Left lung (tissue), 10 donors: ENCODE data around the gene NEURL1. TPM values are rescaled to one million over a fixed set of nuclear protein-coding genes. Genes with fewer than 3 reads are reported as not detected.

ENCODE experiments used
- ATAC-seq: fragments of 200-7000 bp; cut with Tn5 transposase; one replicate; pipeline ENCODE4 v1.9.1; 2020; ENCODE audit warnings: moderate library complexity
- DNase-seq, 4 donors: peaks; one replicate each; pipeline ENCODE4 v3.0.0-alpha.2; 2013 to 2020
- H3K27ac ChIP-seq, 2 donors: fragments of 200-600 bp; sonication (generic) in 1 of 2; one replicate each; pipeline versions ENCODE4 v1.5.0 to v1.8.0; 2020 to 2021
- H3K27me3 ChIP-seq, 2 donors: fragments of 200-600 bp; sonication (generic) in 1 of 2; one replicate each; pipeline versions ENCODE4 v1.5.0 to v1.8.0; 2020 to 2021
- H3K36me3 ChIP-seq, 2 donors: fragments of 200-600 bp; sonication (generic) in 1 of 2; one replicate each; pipeline versions ENCODE4 v1.5.0 to v1.8.0; 2020 to 2021
- H3K4me1 ChIP-seq, 2 donors: fragments of 200-600 bp; one replicate each; pipeline ENCODE4 v1.8.0; 2021
- H3K4me3 ChIP-seq, 2 donors: fragments of 200-600 bp; sonication (generic) in 1 of 2; one replicate each; pipeline versions ENCODE4 v1.5.0 to v1.8.0; 2020 to 2021; ENCODE audit warnings: mild to moderate bottlenecking in 1 of 2
- H3K9me3 ChIP-seq, 2 donors: fragments of 200-600 bp; sonication (generic) in 1 of 2; one replicate each; pipeline versions ENCODE4 v1.5.0 to v1.8.0; 2020 to 2021
- CTCF ChIP-seq, 2 donors: fragments of 200-600 bp; sonication (generic) in 1 of 2; IDR thresholded peaks; one replicate each; pipeline versions ENCODE4 v1.5.0 to v1.8.0; 2021; ENCODE audit warnings: antibody characterized with exemption in 2 of 2
- intact Hi-C, 2 donors: fragments of 100-400 bp; cut with DNase I; formaldehyde crosslinking; loops; one replicate each; pipeline versions ENCODE4 v1.11.2 to v1.14.2; 2022
- polyA plus RNA-seq, 6 donors: library from polyadenylated mRNA; unstranded; fragments of 120-200 nt; gene quantifications; one replicate each; pipeline ENCODE4 v1.2.1, GENCODE V29; 2013; ENCODE audit not compliant: insufficient read length in 6 of 6
- total RNA-seq, 2 donors: library from RNA; stranded (reverse); fragmentation: NEBNext Ultra II Directional; extraction: Animal tissue kit (Norgen Biotek cat#: 25700); gene quantifications; one replicate each; pipeline ENCODE4 v1.2.1, GENCODE V29; 2021
- donor health status: DM: no; HTN: yes; CAD: no.
- donor health status: DM: no; HTN: no; CAD: no.

Gene NEURL1
- total and polyA plus RNA-seq, 8 donors: 0.76 to 2.1 (median 1.4) TPM

DNA sequence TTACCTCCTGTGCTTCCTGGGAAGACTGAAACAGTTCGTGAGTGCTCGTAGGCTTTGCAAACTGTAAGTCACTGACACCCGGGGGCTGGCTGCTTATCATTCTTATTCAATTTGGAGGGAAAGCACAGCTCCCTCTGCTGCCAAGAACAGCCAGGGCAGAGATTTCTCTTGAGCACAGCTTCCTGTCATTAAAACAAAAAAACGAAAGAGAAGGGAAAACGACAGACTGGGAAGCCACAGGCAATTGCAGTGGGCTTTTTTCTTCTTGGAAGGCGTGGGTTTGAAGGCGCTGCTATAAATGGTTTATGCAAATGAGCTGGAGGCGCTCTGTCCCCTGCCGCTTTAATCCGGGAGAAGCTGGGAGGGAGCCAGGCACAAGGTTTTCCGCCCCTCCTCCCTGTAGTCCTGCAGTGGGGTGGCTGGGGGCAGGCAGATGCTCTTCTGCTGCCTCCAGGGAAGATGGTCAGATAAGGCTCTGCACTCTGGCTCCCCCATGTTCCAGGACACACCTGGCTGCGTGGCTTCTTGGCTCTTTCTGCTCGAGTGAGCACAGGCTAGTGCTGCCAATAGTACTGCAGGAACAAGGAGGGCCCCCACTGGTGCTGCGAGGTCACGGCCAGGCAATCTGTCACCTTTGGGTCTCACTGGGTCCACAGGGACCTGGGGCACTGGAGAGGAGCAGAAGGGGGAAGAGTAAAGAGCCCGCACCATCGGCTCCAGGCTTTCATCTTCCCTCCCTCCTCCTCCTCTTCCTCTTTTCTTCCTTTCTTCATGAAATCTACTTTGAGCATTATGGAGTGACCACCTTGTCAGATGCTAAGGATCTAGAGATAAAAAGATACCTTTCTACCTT is 49.5 kb downstream of the NEURL1 start:
- DNase-seq (peak in 2 of 4 donors; percentile 25 to 53), ATAC-seq (peak; percentile 66)
- no peak for TF ChIP-seq CTCF (IDR thresholded peaks at IDR 0.05)
- Histone ChIP-seq H3K4me3 (peak overlapping the region in 1 of 2 donors; percentile 19), H3K36me3 (no peaks in the 10 kb centered on the region), H3K4me1 (peaks cover 4 to 12% of the 10 kb centered on the region in 2 donors), H3K27me3 (peaks cover 0 to 18% of the 10 kb centered on the region in 2 donors), H3K9me3 (no peaks in the 10 kb centered on the region), H3K27ac (no peak overlapping the region)
- intact Hi-C loops: no loop called here

GRCh38 chr10:103543617-103544525 is 50.4 kb downstream of the NEURL1 start:
- H3K27me3 ChIP-seq: peaks cover 0 to 9% of the 10 kb centered on the region in 2 donors
- peaks cover 4 to 12% of the 10 kb centered on the region in 2 donors for H3K4me1 ChIP-seq
- no peak for TF ChIP-seq CTCF (IDR thresholded peaks at IDR 0.05)
- no peaks in the 10 kb centered on the region for H3K9me3 ChIP-seq
- no peak overlapping the region for H3K27ac ChIP-seq
- no peak overlapping the region for H3K4me3 ChIP-seq
- ATAC-seq (no peak), DNase-seq (no peak)
- no peaks in the 10 kb centered on the region for H3K36me3 ChIP-seq
- intact Hi-C loops: no loop called here

DNA sequence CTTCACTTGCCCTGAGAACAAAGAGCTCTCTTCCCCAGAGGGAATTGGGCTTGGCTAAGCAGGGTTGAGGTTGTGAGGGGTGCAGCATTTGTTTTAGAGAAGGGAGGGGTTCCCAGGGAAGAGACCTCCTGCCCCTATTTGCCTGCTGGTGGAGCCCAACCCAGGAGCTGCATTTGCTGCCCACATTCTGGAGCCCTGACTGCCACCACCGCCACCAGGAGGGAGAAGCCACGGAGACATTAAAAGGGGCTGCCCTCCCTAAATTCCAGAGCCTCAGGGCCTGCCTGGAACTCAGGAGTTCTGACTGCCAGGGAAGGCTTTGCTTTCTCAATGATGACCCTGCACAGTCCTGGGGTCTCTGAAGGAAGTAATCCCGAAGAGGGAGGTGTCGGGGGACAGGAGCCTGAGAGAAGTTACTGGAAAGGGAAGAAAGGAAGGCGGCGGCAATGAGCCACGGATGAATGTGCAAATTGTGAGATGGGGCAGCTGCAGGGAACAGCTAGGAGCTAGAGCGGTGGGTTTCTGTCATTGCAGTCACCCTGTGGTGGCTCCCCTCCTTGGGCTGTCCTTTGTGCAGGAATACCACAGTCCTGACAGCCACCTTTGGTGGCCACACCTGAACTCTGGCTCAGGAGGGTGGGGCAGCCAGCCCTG is 51.3 kb downstream of the NEURL1 start:
- Histone ChIP-seq H3K36me3 (no peaks in the 10 kb centered on the region), H3K4me1 (peaks cover 4 to 12% of the 10 kb centered on the region in 2 donors), H3K9me3 (no peaks in the 10 kb centered on the region), H3K27me3 (peaks cover 0 to 7% of the 10 kb centered on the region in 2 donors), H3K27ac (no peak overlapping the region), H3K4me3 (no peak overlapping the region)
- intact Hi-C loops: no loop called here
- ATAC-seq (no peak), DNase-seq (no peak)
- TF ChIP-seq CTCF (IDR thresholded peaks at IDR 0.05): no peak

GRCh38 chr10:103545366-103545765 is 51.9 kb downstream of the NEURL1 start:
- H3K27me3 ChIP-seq: peaks cover 0 to 7% of the 10 kb centered on the region in 2 donors
- H3K4me3 ChIP-seq: no peak overlapping the region
- H3K4me1 ChIP-seq: peaks cover 4 to 12% of the 10 kb centered on the region in 2 donors
- no peak for DNase-seq
- no peak overlapping the region for H3K27ac ChIP-seq
- H3K36me3 ChIP-seq: no peaks in the 10 kb centered on the region
- intact Hi-C loops: no loop called here
- no peak for ATAC-seq
- no peak for TF ChIP-seq CTCF (IDR thresholded peaks at IDR 0.05)
- no peaks in the 10 kb centered on the region for H3K9me3 ChIP-seq
